HG02571 (cell line): ENCODE data around the gene GALNT16.
"Not testable (repeated sequence)": the region's sequence is repeated elsewhere in the genome, so short reads cannot be mapped to it uniquely, and the experiment has no call there.

Experiments used
- ATAC-seq: cut with Tn5 transposase; IDR thresholded peaks from one replicate; pipeline ENCODE4 v1.9.1; 2021; ENCODE audit warnings: mild to moderate bottlenecking, moderate library complexity; ENCODE audit not compliant: unreplicated experiment

The GALNT16 gene

GRCh38 chr14:69358233-69358963, 98.4 kb downstream of the GALNT16 start:
- no peak for ATAC-seq

GRCh38 chr14:69358966-69359365, 99.0 kb downstream of the GALNT16 start:
- ATAC-seq: no peak

GRCh38 chr14:69360438-69361108, 100.6 kb downstream of the GALNT16 start:
- ATAC-seq: no peak

- no peak for ATAC-seq
Observed at GRCh38 chr14:69363055-69363454, 103.1 kb downstream of the GALNT16 start.

GRCh38 chr14:69363964-69364363, 104.0 kb downstream of the GALNT16 start:
- no peak for ATAC-seq

- ATAC-seq: no peak
Observed at GRCh38 chr14:69364378-69364777, 104.4 kb downstream of the GALNT16 start.

GRCh38 chr14:69366069-69366468, 106.1 kb downstream of the GALNT16 start:
- ATAC-seq: no peak

- no peak for ATAC-seq
Observed at GRCh38 chr14:69366761-69367160, 106.8 kb downstream of the GALNT16 start.

- no peak for ATAC-seq
Observed at GRCh38 chr14:69368381-69368780, 108.4 kb downstream of the GALNT16 start.

GRCh38 chr14:69370061-69370460, 110.1 kb downstream of the GALNT16 start:
- ATAC-seq: no peak

GRCh38 chr14:69372146-69372545, 112.2 kb downstream of the GALNT16 start:
- no peak for ATAC-seq

GRCh38 chr14:69373104-69373503, 113.1 kb downstream of the GALNT16 start:
- ATAC-seq: no peak

GRCh38 chr14:69374235-69374634, 114.3 kb downstream of the GALNT16 start:
- no peak for ATAC-seq

GRCh38 chr14:69375182-69375581, 115.2 kb downstream of the GALNT16 start:
- ATAC-seq: no peak

GRCh38 chr14:69375722-69376121, 115.8 kb downstream of the GALNT16 start:
- ATAC-seq: no peak

GRCh38 chr14:69376439-69376838, 116.5 kb downstream of the GALNT16 start:
- no peak for ATAC-seq

GRCh38 chr14:69378274-69378673, 118.3 kb downstream of the GALNT16 start:
- no peak for ATAC-seq

GRCh38 chr14:69387311-69387710, 127.4 kb downstream of the GALNT16 start:
- no peak for ATAC-seq

GRCh38 chr14:69391400-69391799, 131.4 kb downstream of the GALNT16 start:
- ATAC-seq: not testable (repeated sequence)

- ATAC-seq: no peak
Observed at GRCh38 chr14:69392481-69392880, 132.5 kb downstream of the GALNT16 start.

GRCh38 chr14:69395929-69396328, 136.0 kb downstream of the GALNT16 start:
- ATAC-seq: no peak

GRCh38 chr14:69398053-69398817, 138.3 kb downstream of the GALNT16 start, which contains the start of the genes ERH and SLC39A9:
Gene ERH (minus strand): TSS chr14:69398299. CDS start chr14:69398233, 66 bp downstream.
Gene SLC39A9 (plus strand): TSS chr14:69398692. CDS start chr14:69399370, 678 bp downstream.
- ATAC-seq: peak; percentile 87
